Neural crest cell (in vitro differentiated cells): ENCODE measurements around the gene P2RX5. TPM values are rescaled to one million over a fixed set of nuclear protein-coding genes. Genes with fewer than 3 reads are reported as not detected.

Source experiments
- DNase-seq: peaks from one replicate; pipeline ENCODE4 v3.0.0; 2021; ENCODE audit warnings: low read depth, mixed read lengths, low spot score
- H3K27ac Mint-ChIP-seq: one replicate; pipeline ENCODE4 v1.8.0; 2021; ENCODE audit warnings: mild to moderate bottlenecking, mixed read lengths; ENCODE audit not compliant: unreplicated experiment
- H3K27me3 Mint-ChIP-seq: 2 replicates; pipeline ENCODE4 v1.8.0; 2021; ENCODE audit warnings: low read depth, mild to moderate bottlenecking, mixed read lengths
- H3K36me3 Mint-ChIP-seq: 2 replicates; pipeline ENCODE4 v1.8.0; 2021; ENCODE audit warnings: low read depth, mild to moderate bottlenecking, mixed read lengths
- H3K4me1 Mint-ChIP-seq: 2 replicates; pipeline ENCODE4 v1.8.0; 2021; ENCODE audit warnings: mixed read lengths
- H3K4me3 Mint-ChIP-seq: one replicate; pipeline ENCODE4 v1.8.0; 2021; ENCODE audit warnings: mild to moderate bottlenecking, mixed read lengths
- H3K9me3 Mint-ChIP-seq: 2 replicates; pipeline ENCODE4 v1.8.0; 2021; ENCODE audit warnings: mixed read lengths
- CTCF ChIP-seq: fragments of 200-600 bp; sonication (generic); conservative IDR thresholded peaks from 2 replicates; pipeline ENCODE4 v1.5.0; 2021; ENCODE audit warnings: antibody characterized with exemption, mild to moderate bottlenecking
- total RNA-seq: library from RNA; stranded (reverse); gene quantifications from 2 replicates; pipeline ENCODE4 v1.2.1, GENCODE V29; 2021

P2RX5 gene
- total RNA-seq, 1 donor from 2014 or later, result 1.6 TPM

GRCh38 chr17:3727041-3727440, 31.1 kb upstream of the P2RX5 start:
- Mint-ChIP-seq H3K9me3 (no peaks in the 10 kb centered on the region), H3K36me3 (peaks cover 16% of the 10 kb centered on the region), H3K27ac (no peak overlapping the region), H3K4me1 (peaks cover 45% of the 10 kb centered on the region), H3K4me3 (no peak overlapping the region), H3K27me3 (no peaks in the 10 kb centered on the region)
- no peak for DNase-seq
- TF ChIP-seq CTCF, result no peak

GRCh38 chr17:3724378-3725077, 28.6 kb upstream of the P2RX5 start:
- TF ChIP-seq CTCF, result no peak
- Mint-ChIP-seq H3K36me3 (peaks cover 16% of the 10 kb centered on the region), H3K4me3 (peak overlapping the region; percentile 96), H3K4me1 (peaks cover 44% of the 10 kb centered on the region), H3K27me3 (no peaks in the 10 kb centered on the region), H3K9me3 (no peaks in the 10 kb centered on the region), H3K27ac (peak overlapping the region; percentile 95)
- DNase-seq, result no peak

GRCh38 chr17:3723556-3724377, 27.8 kb upstream of the P2RX5 start, which contains the start of gene HASPIN:
Gene HASPIN (plus strand): TSS chr17:3723903. CDS start chr17:3723936, 33 bp downstream.
- peak; percentile 93 for DNase-seq
- TF ChIP-seq CTCF, result peak; percentile 63
- no peaks in the 10 kb centered on the region for H3K27me3 Mint-ChIP-seq
- H3K9me3 Mint-ChIP-seq, result no peaks in the 10 kb centered on the region
- peak within 1 kb of the TSS; percentile 96 for H3K4me3 Mint-ChIP-seq
- H3K27ac Mint-ChIP-seq, result peak within 1 kb of the TSS; percentile 98
- H3K4me1 Mint-ChIP-seq, result peaks cover 41% of the 10 kb centered on the region
- peaks cover 12% of the 10 kb centered on the region for H3K36me3 Mint-ChIP-seq

GRCh38 chr17:3723188-3723555, 27.2 kb upstream of the P2RX5 start:
- no peaks in the 10 kb centered on the region for H3K9me3 Mint-ChIP-seq
- peaks cover 41% of the 10 kb centered on the region for H3K4me1 Mint-ChIP-seq
- H3K36me3 Mint-ChIP-seq, result peaks cover 12% of the 10 kb centered on the region
- DNase-seq, result no peak
- peak overlapping the region; percentile 96 for H3K4me3 Mint-ChIP-seq
- no peak for TF ChIP-seq CTCF
- no peaks in the 10 kb centered on the region for H3K27me3 Mint-ChIP-seq
- peak overlapping the region; percentile 98 for H3K27ac Mint-ChIP-seq

GRCh38 chr17:3722716-3723115, 26.8 kb upstream of the P2RX5 start:
- DNase-seq, result no peak
- Mint-ChIP-seq H3K4me1 (peaks cover 41% of the 10 kb centered on the region), H3K9me3 (no peaks in the 10 kb centered on the region), H3K4me3 (peak overlapping the region; percentile 96), H3K36me3 (peaks cover 12% of the 10 kb centered on the region), H3K27me3 (no peaks in the 10 kb centered on the region), H3K27ac (peak overlapping the region; percentile 98)
- no peak for TF ChIP-seq CTCF
